Stimulated activated CD8-positive, alpha-beta memory T cell treated with anti-CD3 and anti-CD28 coated beads, Interleukin-7, amount 100 ng/mL, for 4 hours (primary cell): Measurements from ENCODE around the gene SH3RF1.
"Not testable (repeated sequence)": the region's sequence is repeated elsewhere in the genome, so short reads cannot be mapped to it uniquely, and the experiment has no call there.

Source experiments
- DNase-seq, 2 donors: peaks; one replicate each; pipeline ENCODE4 v3.0.0-alpha.2; 2020; ENCODE audit warnings: low read depth in 2 of 2

The SH3RF1 gene

GRCh38 chr4:169225812-169226211 is 44.9 kb downstream of the SH3RF1 start:
- no peak for DNase-seq

- no peak for DNase-seq
These were observed 45.6 kb downstream of the SH3RF1 start for GRCh38 chr4:169225058-169225751.

- DNase-seq, result no peak
These were observed 48.0 kb downstream of the SH3RF1 start for GRCh38 chr4:169222761-169223160.

GRCh38 chr4:169221662-169222061 is 49.1 kb downstream of the SH3RF1 start:
- no peak for DNase-seq

GRCh38 chr4:169220854-169221411 is 49.8 kb downstream of the SH3RF1 start:
- no peak for DNase-seq

GRCh38 chr4:169220447-169220846 is 50.3 kb downstream of the SH3RF1 start:
- no peak for DNase-seq

- no peak for DNase-seq
These were observed 51.3 kb downstream of the SH3RF1 start for GRCh38 chr4:169219440-169219839.

GRCh38 chr4:169215656-169216055 is 55.1 kb downstream of the SH3RF1 start:
- no peak for DNase-seq

- DNase-seq, result no peak
These were observed 57.8 kb downstream of the SH3RF1 start for GRCh38 chr4:169212981-169213380.

- DNase-seq, result no peak
These were observed 60.1 kb downstream of the SH3RF1 start for GRCh38 chr4:169210504-169211118.

- no peak for DNase-seq
These were observed 61.3 kb downstream of the SH3RF1 start for GRCh38 chr4:169209388-169209883.

GRCh38 chr4:169208516-169208915 is 62.2 kb downstream of the SH3RF1 start:
- no peak for DNase-seq

- DNase-seq, result no peak
These were observed 62.7 kb downstream of the SH3RF1 start for GRCh38 chr4:169208090-169208455.

- no peak for DNase-seq
These were observed 63.2 kb downstream of the SH3RF1 start for GRCh38 chr4:169207436-169208089.

- DNase-seq, result no peak
These were observed 65.0 kb downstream of the SH3RF1 start for GRCh38 chr4:169205744-169206080.

GRCh38 chr4:169205075-169205743 is 65.5 kb downstream of the SH3RF1 start:
- DNase-seq, result no peak

GRCh38 chr4:169203891-169204290 is 66.9 kb downstream of the SH3RF1 start:
- DNase-seq, result no peak

GRCh38 chr4:169203278-169203677 is 67.5 kb downstream of the SH3RF1 start:
- DNase-seq, result not testable (repeated sequence)

GRCh38 chr4:169202878-169203277 is 67.9 kb downstream of the SH3RF1 start:
- DNase-seq, result no peak

GRCh38 chr4:169202145-169202699 is 68.5 kb downstream of the SH3RF1 start:
- DNase-seq, result no peak

GRCh38 chr4:169201222-169202144 is 69.3 kb downstream of the SH3RF1 start:
- DNase-seq, result no peak
